ENCODE results near the gene GPR132.
A peak's percentile ranks its signal among the peaks of the same experiment; 100 is the strongest.
"Not testable (repeated sequence)": the region's sequence is repeated elsewhere in the genome, so short reads cannot be mapped to it uniquely, and the experiment has no call there.

The GPR132 gene

DNA sequence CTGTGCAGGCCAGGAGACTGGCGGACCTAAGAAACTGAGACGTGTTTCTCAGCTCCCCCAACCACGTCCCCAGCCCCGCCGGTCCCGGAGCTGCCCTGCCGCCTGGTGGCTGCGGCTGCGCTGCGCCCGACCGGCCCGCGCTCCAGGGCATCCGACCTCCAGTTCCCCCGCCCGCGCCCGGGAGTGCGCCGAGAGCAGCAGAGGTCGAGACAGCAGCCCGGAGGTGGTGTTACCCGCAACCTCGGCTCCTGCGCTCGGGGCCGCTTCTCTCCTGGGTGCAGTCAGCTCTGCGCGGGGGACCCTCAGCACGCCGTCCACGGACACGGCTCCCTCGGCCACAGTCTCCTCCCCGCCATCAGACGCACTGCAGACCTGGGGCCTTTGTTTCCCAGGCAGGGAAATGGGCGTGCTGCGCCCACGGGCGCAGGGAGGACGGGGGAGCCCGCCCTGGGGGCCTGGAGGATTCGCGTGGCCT lies 21.6 kb upstream of the GPR132 start:
- TF ChIP-seq, protein P1, sequence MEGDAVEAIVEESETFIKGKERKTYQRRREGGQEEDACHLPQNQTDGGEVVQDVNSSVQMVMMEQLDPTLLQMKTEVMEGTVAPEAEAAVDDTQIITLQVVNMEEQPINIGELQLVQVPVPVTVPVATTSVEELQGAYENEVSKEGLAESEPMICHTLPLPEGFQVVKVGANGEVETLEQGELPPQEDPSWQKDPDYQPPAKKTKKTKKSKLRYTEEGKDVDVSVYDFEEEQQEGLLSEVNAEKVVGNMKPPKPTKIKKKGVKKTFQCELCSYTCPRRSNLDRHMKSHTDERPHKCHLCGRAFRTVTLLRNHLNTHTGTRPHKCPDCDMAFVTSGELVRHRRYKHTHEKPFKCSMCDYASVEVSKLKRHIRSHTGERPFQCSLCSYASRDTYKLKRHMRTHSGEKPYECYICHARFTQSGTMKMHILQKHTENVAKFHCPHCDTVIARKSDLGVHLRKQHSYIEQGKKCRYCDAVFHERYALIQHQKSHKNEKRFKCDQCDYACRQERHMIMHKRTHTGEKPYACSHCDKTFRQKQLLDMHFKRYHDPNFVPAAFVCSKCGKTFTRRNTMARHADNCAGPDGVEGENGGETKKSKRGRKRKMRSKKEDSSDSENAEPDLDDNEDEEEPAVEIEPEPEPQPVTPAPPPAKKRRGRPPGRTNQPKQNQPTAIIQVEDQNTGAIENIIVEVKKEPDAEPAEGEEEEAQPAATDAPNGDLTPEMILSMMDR (IDR thresholded peaks at IDR 0.05; ENCODE audit: insufficient read depth, low read depth, low read length, missing control alignments), result peak; percentile 43
- peak overlapping the region; percentile 45 for H3K4me3 ChIP-seq (ENCODE audit: low read length)
- DNase-seq (ENCODE audit: low read depth), result peak; percentile 81

DNA sequence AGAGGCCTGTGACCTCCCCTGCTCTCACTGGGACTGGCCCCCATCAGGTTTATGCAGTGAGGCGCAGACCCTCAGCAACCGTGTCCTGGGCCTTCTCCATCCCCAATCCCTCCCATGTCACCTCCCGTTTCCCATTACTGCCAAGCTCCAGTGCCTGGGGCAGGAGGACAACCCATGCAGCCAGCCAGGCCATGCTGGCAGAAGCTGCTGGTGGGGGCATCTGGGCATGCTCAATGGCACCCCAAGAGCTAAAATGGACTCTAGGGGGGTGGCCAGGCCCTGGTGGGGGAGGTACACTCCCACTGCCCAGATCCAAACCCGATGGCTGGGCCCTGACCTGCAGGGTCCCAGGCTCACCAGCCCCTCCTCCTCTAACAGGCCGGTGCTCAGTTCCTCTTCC lies 20.5 kb upstream of the GPR132 start:
- TF ChIP-seq, protein P1 (IDR thresholded peaks at IDR 0.05; ENCODE audit: insufficient read depth, low read depth, low read length, missing control alignments), result no peak
- DNase-seq (ENCODE audit: low read depth), result no peak
- H3K4me3 ChIP-seq (ENCODE audit: low read length), result no peak overlapping the region

DNA sequence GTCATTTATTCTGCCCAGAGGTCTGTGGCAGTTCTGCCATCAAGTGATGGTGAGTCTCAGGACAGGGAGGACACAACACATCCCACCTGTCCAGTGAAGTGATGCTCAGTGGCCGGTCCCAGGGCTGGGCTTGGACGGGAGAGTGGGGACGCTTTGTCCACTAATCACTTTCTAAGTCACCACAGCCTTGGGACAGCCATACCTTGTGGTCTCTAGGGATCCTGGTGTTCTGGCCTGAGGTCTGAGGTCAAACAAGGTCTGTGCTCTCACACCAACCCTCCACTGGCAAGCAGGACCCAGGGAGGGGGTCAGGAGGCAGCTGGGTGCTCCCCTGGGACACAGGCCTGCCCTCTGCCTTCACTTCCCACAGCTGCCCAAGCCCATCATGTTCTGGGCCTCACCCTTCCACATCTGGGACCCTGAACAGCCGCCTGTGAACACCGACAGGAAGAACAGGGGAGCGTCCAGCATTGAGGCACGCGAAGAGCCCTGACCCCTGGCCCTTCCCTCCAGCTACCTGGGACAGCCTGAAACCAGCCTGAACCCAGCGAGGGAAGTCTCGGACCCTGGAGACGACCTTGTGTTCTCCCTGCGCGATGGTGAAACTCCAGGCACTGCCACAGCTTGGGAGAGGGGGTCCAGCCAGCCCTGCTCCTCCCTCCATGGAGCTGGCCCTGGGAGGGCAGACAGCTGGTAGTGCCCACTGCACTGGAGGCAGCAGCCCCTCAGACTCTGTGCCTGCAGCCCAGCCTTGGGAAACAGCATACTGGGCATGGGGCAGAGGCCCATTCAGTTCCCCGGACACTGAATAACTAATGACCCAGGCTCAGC lies 19.7 kb upstream of the GPR132 start:
- TF ChIP-seq, protein P1 (IDR thresholded peaks at IDR 0.05; ENCODE audit: insufficient read depth, low read depth, low read length, missing control alignments), result no peak
- DNase-seq (ENCODE audit: low read depth), result no peak
- H3K4me3 ChIP-seq (ENCODE audit: low read length), result no peak overlapping the region

DNA sequence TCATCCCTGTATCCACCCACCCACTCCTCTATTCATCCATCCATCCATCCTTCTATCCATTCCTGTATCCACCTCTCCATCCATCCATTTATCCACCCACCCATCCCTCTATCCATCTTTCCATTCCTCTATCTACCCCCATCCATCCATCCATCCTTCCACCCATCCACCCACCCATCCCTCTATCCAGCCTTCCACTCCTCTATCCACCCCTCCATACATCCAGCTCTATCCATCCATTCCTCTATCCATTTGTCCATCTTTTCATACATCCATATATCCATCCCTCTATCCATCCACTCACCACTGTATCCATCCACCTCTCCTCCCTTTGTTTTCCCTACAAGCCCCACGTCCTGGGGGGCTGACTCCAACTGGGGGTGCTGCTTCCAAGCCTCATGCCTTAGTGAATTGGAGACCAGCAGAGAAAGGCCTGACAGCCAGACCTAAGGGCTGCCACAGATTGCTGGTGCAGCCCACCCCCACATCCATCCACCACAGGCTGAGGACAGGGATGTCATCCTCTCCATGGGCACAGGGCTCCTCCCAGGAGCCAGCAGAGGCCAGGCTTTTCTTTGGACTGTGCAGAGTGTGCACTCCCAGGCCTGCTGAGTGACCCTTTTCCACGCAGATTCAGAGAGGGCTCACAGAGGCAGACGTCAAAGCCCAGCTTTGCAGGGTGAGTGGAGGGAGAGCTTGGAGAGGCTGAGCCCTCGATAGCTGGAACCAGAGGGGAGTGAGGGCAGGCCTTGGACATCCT lies 18.9 kb upstream of the GPR132 start:
- H3K4me3 ChIP-seq (ENCODE audit: low read length), result no peak overlapping the region
- TF ChIP-seq, protein P1 (IDR thresholded peaks at IDR 0.05; ENCODE audit: insufficient read depth, low read depth, low read length, missing control alignments), result no peak
- DNase-seq (ENCODE audit: low read depth), result no peak

GRCh38 chr14:105082703-105083102 lies 17.5 kb upstream of the GPR132 start:
- TF ChIP-seq, protein P1 (IDR thresholded peaks at IDR 0.05; ENCODE audit: insufficient read depth, low read depth, low read length, missing control alignments), result no peak
- H3K4me3 ChIP-seq (ENCODE audit: low read length), result no peak overlapping the region
- DNase-seq (ENCODE audit: low read depth), result no peak

- not testable (repeated sequence) for H3K4me3 ChIP-seq (ENCODE audit: low read length); DNase-seq (ENCODE audit: low read depth)
Observed at GRCh38 chr14:105081473-105081872, 16.2 kb upstream of the GPR132 start.

DNA sequence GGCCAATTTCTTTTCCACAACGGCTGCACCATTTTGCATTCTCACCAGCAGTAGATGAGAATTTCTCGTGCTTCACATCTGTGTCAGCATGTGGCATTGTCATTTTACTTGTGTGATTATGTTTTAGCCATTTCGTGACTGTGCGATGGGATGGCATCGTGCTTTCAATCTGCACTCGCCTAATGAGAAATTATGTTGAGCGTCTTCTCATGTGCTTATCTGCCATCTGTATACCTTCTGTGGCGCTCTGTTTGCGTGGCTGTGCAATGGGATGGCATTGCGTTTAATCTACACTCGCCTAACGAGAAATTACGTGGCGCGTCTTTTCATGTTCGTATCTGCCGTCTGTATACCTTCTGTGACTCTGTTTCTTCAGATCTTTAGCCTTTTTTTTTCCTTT lies 14.9 kb upstream of the GPR132 start:
- no peak for DNase-seq (ENCODE audit: low read depth)
- TF ChIP-seq, protein P1 (IDR thresholded peaks at IDR 0.05; ENCODE audit: insufficient read depth, low read depth, low read length, missing control alignments), result no peak
- H3K4me3 ChIP-seq (ENCODE audit: low read length), result no peak overlapping the region

Data from epithelial cell of esophagus (primary cell).